LNCaP clone FGC (cell line): Measurements from ENCODE around the gene CNTN5.

Experiments
- DNase-seq: peaks from one replicate; pipeline ENCODE4 v3.0.0-alpha.2; 2011; ENCODE audit warnings: low read depth
- H3K4me3 ChIP-seq: 2 replicates; pipeline ENCODE4 v1.5.1; 2011; ENCODE audit warnings: mild to moderate bottlenecking, low read depth, low read length, control low read depth
- TF ChIP-seq, protein P1 (sequence below): IDR thresholded peaks from 2 replicates; pipeline ENCODE4 v1.5.1; 2012; ENCODE audit warnings: mild to moderate bottlenecking; ENCODE audit not compliant: control insufficient read depth, insufficient read depth; ENCODE audit errors: extremely low read depth

Gene CNTN5

DNA sequence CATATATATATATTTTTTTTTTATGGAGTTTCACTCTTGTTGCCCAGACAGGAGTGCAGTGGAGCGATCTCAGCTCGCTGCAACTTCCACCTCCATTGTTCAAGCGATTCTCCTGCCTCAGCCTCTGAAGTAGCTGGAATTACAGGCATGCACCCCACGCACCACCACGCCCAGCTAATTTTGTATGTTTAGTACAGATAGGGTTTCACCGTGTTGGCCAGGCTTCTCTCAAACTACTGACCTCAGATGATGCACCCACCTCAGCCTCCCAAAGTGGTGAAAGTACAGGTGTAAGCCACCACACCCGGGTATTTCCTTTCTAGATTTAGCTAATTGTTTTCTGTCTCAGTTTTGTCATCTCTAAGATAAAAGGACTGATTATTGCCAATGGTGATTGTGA lies 821.1 kb downstream of the CNTN5 start:
- DNase-seq, result no peak
- no peak overlapping the region for H3K4me3 ChIP-seq
- TF ChIP-seq, protein P1, sequence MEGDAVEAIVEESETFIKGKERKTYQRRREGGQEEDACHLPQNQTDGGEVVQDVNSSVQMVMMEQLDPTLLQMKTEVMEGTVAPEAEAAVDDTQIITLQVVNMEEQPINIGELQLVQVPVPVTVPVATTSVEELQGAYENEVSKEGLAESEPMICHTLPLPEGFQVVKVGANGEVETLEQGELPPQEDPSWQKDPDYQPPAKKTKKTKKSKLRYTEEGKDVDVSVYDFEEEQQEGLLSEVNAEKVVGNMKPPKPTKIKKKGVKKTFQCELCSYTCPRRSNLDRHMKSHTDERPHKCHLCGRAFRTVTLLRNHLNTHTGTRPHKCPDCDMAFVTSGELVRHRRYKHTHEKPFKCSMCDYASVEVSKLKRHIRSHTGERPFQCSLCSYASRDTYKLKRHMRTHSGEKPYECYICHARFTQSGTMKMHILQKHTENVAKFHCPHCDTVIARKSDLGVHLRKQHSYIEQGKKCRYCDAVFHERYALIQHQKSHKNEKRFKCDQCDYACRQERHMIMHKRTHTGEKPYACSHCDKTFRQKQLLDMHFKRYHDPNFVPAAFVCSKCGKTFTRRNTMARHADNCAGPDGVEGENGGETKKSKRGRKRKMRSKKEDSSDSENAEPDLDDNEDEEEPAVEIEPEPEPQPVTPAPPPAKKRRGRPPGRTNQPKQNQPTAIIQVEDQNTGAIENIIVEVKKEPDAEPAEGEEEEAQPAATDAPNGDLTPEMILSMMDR, result no peak

DNA sequence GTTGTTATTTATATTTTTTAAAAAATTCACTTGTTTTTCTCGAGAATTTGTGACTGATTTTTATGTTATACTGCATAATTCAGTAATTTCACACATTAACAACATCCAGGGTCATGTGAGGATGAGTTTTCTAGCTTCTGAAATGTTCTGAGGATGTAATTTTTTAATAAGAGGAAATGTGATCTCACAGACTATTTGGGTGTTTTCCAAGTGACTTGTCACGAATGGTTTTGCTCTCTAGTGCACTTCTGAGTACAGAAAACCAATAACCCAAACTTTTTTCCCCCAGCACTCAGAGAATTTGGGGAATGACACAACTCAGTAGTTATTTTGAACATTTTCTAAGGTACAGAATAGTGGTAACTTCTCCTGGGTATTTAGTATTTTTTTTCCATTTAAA lies 845.2 kb downstream of the CNTN5 start:
- no peak for DNase-seq
- TF ChIP-seq, protein P1, result no peak
- H3K4me3 ChIP-seq, result no peak overlapping the region

DNA sequence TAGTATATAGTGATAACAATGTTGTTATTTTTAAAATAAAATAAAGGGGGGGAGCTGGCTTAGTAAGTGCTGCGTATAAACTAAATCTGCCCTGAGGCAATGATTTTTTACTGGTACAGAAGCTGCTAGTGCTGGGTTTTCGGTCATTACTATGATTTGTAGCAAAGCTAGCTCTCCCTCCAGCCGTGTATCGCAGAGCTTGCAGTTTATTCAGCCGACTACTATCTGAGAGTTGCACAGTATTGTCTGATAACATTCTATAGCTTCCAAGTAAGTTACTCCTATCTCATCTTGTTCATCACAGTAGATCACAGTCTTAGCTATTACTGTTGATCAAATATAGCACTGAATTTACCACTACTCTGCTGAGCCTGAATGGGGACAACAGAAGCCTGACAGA lies 860.9 kb downstream of the CNTN5 start:
- H3K4me3 ChIP-seq, result no peak overlapping the region
- TF ChIP-seq, protein P1, result no peak
- DNase-seq, result no peak

DNA sequence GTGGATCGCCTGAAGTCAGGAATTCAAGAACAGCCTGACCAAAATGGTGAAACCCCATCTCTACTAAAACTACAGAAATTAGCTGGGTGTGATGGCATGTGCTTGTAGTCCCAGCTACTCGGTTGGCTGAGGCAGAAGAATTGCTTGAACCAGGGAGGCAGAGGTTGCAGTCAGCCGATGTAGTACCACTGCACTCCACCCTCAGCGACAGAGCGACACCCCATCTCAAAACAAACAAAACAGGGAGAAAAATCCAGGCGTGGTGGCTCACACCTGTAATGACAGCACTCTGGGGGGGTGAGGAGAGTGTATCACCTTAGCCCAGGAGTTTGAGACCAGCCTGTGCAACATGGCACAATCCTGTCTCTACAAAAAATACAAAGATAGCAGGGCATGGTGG lies 864.0 kb downstream of the CNTN5 start:
- TF ChIP-seq, protein P1, result no peak
- H3K4me3 ChIP-seq, result no peak overlapping the region
- DNase-seq, result no peak

DNA sequence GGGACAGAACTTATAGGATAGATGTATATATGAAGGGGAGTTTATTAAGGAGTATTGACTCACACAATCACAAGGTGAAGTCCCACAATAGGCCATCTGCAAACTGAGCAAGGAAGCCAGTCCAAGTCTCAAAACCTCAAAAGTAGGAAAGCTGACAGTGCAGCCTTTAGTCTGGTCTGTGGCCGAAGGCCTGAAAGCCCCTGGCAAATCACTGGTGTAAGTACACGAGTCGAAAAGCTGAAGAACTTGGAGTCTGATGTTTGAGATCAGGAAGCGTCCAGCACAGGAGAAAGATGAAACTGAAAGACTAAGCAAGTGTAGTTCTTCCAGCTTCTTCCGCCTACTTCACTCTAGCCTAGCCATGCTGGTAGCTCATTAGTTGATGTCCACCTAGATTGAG lies 866.7 kb downstream of the CNTN5 start:
- no peak for DNase-seq
- TF ChIP-seq, protein P1, result no peak
- H3K4me3 ChIP-seq, result no peak overlapping the region

DNA sequence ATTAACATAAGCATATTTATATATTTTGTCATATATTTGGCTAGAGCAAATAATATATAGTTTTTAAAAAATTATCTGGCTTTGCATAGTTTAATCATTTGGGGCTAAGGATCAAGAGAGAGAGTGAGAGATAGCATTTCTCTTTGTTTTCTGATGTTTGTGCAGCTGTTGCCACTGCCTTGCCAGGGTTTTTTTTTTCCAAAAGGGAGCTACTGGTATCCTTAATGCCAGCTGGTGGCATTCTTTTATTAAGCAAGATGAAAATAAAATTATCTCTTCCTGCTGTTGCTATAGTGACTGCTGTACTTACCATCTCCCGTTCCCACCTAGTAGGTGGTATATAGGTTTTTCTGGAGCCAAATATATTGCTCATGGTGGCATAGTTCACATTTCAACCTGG lies 873.1 kb downstream of the CNTN5 start:
- TF ChIP-seq, protein P1, result no peak
- DNase-seq, result no peak
- H3K4me3 ChIP-seq, result no peak overlapping the region

DNA sequence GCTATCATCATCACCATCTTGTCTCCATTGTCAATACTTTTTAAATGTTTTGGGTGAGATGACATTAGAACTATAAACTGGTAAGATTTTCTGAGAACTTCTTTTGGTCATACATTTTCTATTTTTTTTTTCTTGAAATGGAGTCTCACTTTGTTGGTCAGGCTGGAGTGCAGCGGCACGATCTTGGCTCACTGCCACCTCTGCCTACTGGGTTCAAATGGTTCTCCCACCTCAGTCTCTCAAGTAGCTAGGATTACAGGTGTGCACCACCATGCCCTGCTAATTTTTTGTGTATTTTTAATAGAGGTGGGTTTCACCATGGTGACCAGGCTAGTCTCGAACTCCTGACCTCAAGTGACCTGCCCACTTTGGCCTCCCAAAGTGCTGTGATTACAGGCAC lies 880.4 kb downstream of the CNTN5 start:
- no peak for DNase-seq
- H3K4me3 ChIP-seq, result no peak overlapping the region
- TF ChIP-seq, protein P1, result no peak
